DMS114 treated with DMSO at 0.1 percent for 48 hours (cell line): ENCODE results near the gene VPS41.
"Not testable (repeated sequence)": the region's sequence is repeated elsewhere in the genome, so short reads cannot be mapped to it uniquely, and the experiment has no call there.

Experiments
- DNase-seq: peaks from one replicate; lab custom pipeline; 2025; ENCODE audit not compliant: unreplicated experiment; lab: John Stamatoyannopoulos, UW

Gene VPS41

DNA sequence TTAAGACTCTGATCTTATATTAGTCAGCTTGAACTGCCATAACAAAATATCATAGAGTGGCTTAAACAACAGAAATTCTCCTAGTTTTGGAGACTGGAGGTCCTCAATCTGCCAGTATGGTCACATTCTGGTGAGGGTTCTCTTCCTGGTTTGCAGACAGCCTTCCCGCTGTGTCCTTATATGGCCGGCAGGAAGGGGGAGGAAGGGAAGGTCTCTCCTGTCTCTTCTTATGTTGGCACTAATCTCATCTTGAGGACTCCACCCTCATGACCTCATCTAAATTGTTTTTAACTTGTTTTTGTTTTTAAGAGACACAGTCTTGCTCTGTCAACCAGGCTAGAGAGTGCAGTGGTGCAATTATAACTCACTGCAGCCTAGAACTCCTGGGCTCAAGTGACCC, 53.1 kb downstream of the VPS41 start:
- DNase-seq, result no peak

DNA sequence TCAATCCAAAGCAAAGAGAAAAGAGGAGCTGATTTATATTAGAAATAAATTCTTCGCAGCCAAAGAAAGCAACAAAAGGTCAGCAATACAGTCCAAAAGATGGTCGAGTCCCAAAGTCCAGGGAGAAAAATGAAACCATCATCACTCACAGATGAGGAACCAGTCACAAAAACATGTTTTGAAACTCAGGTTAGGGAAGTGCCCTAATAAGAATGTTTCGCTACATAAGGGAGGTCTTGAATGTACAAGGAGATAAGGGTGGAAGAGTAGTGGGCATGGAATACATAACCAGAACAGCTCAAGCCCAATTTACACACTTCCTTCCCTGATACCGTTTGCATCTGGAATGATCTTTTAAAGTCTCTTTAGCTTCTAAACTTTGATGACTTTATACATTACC, 53.6 kb downstream of the VPS41 start:
- no peak for DNase-seq

DNA sequence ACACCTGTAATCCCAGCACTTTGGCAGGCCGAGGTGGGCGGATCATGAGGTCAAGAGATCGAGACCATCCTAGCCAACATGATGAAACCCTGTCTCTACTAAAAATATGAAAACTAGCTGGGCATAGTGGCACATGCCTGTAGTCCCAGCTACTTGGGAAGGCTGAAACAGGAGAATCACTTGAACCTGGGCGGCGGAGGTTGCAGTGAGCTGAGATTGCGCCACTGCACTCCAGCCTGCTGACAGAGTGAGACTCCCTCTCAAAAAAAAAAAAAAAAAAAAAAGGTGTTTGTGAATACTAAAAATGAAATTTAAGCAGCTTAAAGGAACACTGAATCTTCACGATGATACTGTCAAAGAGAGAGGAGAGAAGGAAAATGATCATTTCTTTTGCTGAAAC, 54.0 kb downstream of the VPS41 start:
- not testable (repeated sequence) for DNase-seq

DNA sequence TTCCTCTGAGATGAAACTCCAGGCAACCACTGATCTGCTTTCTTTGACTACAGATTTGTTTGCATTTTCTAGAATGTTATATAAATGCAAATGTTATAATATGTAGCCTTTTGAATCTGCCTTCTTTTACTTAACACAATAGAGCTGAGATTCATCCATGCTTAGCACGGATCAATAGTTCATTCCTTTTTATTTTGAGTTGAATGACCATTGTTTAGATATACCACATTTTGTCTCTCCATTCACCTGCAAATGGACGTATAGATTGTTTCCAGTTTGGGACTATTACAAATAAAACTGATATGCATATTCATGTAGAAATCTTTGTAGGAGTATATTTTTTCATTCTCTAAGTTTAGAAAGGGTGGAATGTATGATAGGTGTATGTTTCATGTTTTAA, 57.7 kb downstream of the VPS41 start:
- DNase-seq, result no peak

DNA sequence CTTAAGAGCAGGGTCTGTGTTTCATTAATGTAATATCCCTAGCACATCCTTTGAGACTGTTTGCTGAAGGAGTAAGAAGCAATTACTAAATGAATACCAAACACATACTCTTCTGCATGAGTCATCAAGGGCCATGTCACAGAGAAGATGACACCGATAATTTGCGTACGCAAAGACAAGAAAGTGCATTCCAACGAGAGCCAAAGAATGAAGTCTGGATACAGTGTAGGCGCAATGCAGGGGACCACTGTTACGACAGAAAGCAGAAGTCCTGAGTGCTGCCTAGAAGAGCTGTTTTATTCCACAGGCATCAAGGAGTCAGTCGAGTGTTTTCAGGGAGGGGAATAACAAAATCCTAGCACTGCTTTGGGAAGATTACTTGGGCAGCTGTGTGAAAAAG, 62.7 kb downstream of the VPS41 start:
- DNase-seq, result no peak

DNA sequence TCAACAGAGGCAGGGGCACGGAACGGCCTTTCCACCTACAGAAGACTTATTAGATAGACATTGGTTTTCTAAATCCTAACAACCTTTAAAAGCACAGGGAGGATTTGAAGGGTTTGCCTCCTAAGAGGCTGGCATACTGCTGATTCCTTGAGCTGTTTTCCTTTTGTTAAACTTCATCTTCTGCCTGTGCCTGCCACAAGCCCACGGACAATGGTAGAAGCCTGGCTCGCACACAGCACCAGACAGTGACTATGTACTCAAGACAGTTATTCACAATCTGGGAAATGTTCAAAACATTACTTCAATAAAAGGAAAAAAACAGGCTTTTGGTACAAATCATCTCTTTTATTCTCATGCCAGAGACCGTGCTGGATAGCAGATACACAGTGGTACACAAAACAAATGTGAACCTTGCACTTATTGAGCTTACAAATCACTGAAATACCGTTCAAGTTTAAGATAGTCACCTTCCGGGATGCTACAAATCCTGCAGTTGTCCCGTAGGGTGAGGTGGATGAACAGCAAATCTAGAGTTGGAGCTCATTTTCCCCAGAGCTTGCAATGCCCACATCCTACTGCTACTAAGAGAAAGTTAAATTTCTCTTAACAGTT, 63.9 kb downstream of the VPS41 start:
- no peak for DNase-seq

DNA sequence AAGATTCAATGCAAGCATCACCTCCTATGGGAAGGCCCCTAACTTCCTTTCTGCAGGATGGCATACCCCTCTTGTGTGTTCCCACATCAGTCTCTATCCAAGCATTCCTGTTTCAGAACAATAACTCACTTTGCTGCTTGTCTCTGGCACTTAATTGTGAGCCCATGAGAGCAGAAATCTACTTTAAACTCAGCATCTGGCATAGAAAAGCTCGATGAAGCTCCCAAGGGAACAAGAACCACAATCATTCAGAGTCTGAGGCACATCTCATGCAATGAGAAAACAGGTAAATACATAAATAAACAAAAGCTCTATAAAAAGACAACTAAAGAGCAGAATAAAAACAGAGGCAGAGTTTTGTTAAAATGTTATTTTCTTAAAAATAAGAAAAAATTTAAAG, 66.2 kb downstream of the VPS41 start:
- DNase-seq, result no peak

DNA sequence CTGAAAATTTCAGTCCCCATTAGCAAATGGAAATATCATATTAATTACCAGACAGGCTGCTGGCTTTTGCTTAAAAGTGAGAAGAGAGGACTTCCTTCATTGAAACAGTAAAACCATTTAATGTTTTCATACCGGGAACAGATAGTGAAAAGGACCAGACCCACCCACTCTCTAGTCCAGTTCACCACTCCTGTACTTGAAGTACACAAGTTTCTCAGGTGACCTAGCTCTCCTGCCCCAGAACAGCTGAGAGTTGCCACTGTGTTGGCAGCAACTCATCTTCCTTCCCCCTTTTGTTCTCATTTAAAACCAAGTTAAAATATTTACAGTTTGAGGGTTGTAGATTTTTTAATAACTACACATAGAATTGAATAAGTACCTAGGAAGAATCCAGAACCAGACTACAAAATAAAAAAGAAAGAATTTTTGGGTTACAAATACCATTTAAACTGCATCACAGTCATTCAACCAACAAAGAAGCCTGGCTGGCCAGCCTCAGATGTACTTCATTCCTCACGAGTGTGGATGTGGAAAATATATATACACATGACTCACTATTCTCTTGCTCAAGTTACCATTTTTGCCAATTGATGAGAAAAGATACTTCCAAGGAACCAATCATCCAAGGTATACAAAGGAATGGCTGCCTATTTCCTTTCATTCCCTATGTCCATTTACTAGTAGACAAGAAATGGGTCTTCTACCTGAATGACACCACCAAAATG, 68.1 kb downstream of the VPS41 start:
- DNase-seq, result no peak

DNA sequence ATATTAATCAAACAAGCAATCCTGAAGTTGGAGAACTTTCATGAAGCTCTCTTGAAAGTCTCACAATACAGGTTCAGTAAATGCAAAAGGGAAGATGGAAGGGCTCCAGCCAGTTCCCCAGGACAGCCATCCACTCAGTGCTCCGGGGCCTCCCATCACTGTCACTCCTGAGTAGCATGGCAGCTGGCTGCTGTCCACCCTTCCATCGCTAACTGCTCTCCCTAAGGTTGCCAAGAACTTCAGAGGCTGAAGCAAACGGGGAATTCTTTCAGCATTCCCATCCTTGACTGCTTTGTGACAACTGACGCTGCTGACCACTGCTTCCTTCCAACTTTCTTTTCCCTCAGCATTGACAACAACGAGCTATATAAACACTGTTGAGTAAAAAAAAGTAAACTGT, 69.1 kb downstream of the VPS41 start:
- no peak for DNase-seq

DNA sequence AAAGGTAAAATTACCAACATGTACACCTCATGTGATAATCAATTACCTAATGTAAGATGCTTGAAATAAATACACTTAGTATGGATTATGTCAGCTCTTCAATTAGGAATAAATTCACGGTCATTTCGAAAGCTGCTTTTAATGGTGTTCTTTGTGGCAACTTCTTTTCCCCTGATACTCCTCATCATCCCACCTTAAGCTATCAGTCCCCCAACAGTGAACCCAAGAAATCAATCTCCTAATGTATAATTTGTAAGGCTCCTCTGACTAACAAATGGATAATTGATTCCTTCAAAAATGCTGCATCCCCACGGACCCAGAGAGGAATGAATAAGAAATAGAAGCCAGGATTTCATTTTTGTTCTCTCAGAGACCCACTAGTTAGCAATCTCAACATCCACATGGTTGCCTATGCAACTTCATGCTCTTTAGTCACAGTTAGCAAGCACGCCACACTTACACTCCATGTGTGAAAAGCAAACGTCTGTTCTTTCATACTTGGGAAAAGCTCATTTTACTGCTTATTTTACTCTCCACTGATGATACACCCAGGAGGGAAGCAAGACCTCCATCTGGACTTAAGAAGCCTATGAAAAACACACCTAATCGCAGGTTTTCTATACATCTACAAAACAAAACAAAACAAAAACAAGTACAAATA, 70.1 kb downstream of the VPS41 start:
- DNase-seq, result no peak

DNA sequence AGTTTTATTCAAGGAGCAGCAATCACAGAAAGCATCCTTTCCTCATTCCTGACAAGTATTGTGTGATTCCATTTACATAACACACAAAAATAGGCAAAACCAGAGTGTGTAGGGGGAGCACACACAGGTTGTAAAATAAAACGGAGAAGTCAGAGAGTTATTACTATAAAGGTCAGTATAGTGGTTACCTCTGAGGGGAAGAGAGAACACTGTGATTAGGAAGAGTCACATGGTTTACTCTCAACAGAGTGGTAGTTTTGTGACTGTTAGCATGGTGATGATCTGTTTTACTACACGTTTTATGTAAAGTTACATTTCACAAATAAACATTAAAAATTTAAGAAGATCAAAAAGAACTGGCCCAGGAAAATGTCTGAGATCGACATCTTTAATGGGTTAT, 74.6 kb downstream of the VPS41 start:
- DNase-seq, result no peak

DNA sequence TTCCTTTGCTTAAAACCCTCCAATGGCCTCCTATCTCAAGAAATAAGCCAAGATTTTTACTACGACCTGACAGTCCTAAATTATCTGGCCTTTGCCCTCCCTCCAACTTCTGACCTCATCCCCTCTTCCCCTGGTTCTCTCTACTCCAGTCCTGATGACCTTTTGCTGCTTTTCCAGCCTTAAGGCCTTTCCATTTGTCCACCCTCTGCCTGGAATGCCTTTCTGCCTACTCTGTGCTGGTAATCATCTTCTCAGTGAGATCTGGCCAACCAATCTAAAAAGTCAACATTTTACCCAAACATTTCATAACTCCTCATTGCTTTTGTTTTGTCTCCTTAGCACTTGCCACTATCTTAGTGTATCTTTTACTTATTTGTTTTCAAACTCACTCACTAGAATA, 75.7 kb downstream of the VPS41 start:
- DNase-seq, result no peak

DNA sequence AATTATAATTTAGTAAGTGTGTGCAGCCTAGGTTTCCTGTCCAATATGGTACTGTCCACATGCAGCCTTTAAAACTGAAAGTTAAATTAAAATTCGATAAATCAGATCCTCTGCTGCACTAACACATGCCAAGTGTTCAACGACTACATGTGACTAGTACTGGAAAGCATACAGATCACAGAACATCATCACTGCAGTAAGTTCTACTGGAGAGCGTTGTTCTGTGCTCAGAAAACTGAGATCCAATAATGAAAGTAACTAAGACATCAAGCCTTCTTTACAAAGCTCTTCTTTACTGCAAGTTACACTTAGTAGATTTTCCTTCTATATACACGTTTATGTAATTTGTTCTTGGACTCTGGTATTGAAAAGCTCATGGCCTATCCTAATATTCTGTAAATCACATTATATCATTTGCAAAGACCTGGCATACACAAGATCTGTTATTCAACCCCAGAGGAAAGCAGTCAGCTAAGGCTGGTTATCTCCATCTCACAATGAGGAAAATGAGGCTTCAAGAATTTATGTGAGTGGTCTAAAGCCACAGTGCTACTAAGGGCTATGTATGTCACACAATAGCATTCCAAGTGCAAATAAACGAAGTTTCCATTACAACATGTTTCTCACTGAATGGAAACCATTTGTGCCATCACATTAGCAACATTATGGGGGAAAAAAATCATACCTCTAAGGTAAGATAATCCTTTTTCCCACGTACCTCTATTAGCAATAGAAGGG, 77.6 kb downstream of the VPS41 start:
- no peak for DNase-seq

DNA sequence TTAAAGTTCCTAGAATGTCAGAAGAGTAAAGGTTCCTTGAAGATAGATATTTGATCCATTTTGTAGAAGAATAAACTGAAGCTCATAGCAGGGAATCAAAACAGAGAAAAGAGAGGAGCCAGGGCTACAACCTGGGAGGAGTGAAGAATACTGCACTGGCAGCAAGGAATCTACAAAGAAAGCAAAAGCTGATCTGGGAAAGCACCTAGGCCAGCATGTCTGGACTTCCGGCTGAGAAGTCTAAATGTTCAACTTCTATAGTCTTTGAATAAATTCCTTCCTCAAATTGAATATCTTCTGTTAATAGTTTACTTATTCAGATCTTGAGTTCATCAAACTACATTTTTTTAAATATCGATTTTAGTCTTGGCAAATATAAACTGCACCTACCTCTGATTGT, 78.2 kb downstream of the VPS41 start:
- DNase-seq, result no peak

DNA sequence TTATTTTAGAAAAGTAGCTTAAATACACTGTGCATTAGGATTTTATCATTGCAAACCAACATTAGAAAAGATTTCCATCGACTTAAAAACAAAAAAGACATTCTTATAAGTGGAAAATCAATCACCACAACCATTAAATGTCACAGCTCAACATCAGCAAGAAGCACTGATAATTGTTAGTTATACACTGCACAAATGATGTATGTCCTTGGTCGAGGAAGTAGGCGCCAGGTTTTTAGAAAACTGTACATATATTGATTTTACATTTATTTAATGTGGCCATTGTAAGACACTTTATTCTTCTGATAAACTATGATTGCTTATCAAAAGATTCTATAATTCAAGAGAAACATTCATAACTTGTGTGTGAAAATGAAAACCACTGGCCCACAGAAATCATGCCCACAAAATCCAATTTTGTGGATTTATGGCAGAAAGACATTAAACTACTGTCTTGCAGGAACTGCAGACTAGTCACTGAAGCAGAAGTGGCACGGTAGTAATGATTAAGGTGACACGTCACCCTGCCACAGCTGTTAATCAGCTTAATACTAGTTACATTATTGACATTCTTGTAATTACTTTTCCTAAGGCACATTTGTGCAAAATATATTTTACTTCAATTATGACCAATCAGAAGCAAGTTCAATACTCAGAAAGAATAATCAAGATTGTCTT, 79.4 kb downstream of the VPS41 start:
- DNase-seq, result no peak

DNA sequence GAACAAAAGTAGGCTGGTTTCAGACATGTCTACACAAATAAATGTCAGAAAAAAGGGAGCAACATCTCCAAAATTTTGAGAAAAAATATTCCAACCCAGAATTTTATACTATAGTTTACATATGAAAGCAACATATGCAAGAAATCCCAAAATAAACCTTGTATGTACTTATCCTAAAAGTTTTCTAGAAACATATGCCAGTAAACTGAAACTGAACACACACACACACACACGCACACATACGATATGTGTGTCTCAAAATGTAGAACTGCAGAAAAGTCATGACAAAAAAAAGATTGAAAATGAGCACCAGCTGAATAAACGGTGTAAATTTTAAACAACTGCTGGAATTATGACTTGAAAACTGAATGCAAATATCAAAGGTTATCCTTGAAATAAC, 81.0 kb downstream of the VPS41 start:
- DNase-seq, result no peak

DNA sequence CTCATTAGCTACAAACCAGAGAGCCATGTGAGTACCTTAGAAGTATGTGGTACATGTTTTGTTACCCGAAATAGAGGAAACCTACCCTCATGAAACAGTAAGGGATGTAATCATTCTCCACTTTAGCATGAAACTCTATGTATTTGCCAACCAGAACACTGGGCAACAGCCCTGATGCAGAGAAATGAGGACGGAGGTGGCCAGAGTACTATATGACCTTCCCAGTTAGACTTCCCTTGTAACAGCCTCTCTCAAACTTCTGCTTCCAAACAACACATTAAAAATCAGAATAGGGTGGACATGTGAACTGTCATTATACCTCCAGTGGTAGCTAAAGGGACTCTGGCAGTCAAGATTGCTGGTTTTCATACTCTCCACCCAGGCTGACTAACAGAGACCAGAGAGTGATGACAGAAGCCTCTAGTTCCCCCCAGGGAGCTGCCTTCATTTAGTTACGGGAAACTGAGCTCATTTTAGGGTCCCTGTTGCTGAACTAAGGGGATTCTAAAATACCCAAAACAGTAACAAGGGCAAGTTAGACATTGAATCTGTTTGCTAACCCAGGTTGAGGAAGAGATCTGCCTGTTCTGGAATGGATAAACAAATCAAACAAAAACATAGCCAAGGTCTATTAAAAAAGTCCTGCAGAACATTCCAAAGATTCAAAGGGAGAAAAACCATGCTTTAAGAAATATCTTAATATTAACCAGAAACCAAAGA, 83.1 kb downstream of the VPS41 start:
- DNase-seq, result no peak

DNA sequence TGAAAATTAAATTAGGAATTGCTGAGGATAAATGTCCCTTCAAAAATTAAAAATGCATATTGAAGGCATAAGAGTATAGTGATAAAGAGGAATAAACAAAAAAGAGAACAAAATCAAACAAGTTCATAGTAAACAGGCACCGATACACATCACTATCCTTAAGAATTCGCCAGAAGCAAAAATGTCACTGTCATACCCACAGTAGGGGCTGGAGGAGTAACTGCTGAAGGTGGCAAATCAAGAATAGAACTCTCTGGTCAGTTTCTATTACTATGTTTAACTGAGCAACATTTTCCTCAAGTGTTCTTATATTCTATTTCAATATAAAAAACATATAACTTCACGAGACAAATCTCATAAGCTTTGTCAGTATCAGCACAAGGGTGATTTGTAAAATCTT, 84.0 kb downstream of the VPS41 start:
- DNase-seq, result no peak

DNA sequence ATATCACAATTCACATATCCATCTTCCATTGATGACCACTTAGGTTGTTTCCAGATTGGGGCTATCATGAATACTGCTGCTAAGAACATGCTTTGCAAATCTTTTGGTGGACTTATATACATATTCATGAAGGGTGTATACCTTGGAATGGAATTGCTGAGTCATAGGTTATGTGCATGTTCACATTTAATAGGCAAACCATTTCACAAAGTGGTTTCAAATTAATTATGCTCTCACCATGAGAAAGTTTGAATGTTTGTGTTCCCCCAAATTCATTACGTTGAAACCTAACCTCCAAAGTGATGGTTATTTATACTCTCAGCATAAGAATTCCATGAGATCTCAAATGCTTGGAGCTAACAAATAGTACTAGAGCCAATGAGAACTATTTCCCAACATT, 86.4 kb downstream of the VPS41 start:
- no peak for DNase-seq

DNA sequence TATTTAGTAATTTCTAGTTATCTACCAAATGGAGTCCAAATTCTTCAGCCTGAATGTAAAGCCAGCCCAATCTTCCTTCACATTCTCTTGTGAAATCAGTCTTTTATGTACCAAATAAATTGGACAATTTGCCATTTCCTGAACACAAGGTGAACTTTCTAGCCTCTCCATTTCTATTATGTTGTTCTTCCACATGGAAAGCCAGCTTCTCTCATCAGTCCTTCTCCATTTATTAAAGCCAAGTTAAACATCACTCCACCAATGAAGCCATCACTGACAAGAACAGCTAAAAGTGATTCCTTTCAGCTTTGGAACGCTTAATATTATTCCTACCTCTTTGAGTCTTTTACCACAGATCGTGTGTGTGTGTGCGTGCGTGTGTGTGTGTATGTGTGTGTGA, 88.4 kb downstream of the VPS41 start:
- DNase-seq, result no peak

DNA sequence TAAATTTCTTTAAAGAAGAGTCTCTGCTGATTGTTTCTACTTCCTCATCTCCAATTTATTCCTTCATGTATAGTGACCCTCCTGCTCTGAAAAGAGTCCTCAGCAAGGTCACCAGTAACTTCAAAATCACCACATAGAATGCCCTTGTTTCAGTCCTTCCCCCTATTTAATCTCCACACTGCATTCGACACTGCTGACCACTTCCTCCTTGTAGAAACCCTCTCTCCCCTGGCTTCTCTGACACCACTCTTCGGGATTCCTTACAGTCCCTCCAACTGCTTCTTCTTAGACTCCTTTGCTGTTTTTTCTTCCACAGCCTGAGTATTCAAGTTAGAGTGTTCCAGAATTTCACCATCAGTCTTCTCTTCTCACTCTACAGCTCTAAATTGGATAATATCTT, 89.5 kb downstream of the VPS41 start:
- DNase-seq, result no peak
